Measurements from ENCODE around the gene C6orf52.
"Not testable (repeated sequence)": the region's sequence is repeated elsewhere in the genome, so short reads cannot be mapped to it uniquely, and the experiment has no call there.

C6orf52 gene

DNA sequence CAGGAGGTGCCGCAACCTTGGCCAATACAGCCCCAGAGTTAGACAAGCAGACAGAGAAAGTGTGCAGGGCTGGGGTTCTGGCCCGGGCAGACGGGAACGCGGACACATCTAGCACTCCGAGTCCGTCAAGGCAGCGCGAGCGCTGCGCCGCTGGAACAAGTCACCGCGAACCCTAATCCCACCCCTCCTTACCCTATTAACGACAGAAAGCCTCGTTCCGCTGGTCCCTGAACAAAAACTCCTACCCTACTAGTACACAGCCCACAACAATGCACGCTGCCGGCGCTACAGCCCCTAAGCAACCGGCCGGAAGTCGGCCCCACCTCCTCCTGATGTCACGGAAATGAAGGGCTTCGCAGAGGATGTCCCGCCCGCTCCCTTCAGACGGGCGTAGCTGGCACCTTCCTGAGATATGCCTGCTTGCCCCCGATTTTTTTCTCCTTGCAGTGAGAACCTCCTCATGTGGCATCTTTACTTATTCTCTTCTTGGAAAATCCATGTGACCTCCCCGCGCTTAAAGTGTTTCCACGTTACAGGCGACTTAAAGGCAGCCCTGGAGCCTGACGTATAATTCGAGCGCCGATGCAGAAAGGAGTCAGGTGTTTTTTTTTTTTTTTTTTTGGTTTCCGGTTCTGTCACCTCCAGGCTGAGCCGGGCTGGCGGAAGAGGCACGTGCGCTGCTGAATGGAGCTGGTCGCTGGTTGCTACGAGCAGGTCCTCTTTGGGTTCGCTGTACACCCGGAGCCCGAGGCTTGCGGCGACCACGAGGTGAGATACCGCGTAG is at the start of gene C6orf52, which contains the start of gene PAK1IP1:
TSS of gene C6orf52 (minus strand) at position 315 of the 784 bp plus-strand sequence. CDS start 7,066 bp downstream, outside the sequence.
TSS of gene PAK1IP1 (plus strand) at position 671 of the 784 bp plus-strand sequence. CDS start at position 685, 14 bp downstream.
- peak; percentile 94 to 95 for ATAC-seq

- ATAC-seq, result no peak
Measured at GRCh38 chr6:10743515-10743914, 49.1 kb upstream of the C6orf52 start.

GRCh38 chr6:10742251-10742650 is 47.8 kb upstream of the C6orf52 start:
- no peak for ATAC-seq

- ATAC-seq, result not testable (repeated sequence)
Measured at GRCh38 chr6:10741643-10742042, 47.2 kb upstream of the C6orf52 start.

DNA sequence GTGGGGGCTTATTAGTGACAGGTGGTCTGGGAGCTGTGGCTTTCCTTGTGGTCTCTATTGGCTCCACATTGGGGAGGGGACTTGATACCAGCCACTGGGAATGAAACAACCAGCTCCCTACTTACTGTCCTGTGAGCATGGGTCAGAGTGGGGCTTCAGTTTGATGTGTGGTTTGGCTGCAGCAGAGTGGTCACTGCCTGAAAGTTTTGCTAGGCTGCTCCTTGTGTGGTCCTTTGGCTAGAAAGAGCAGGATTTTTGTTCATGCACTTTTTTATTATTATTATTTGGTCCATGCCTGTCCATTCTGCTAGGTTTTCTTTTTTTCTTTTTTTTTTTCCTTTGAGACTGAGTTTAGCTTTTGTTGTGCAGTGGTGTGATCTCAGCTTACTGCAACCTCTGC is 45.6 kb upstream of the C6orf52 start:
- no peak for ATAC-seq

DNA sequence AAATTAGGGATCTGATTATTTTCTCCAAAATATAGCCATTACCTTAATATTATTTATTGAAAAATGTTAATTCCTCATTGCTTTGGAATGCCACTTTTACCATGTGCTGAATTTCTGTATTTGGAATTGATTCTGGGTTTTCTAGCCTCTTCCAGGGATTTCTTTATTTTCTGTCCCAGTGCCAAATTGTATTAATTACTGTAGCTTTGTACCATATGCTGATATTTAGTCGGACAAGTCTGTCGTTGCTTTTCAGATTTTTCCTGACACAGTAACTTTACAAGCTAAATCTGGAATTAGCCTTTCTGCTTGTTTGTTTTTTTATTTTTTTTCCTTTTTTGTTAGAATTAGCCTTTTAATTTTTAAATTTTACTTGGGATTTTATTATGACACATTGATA is 42.3 kb upstream of the C6orf52 start:
- ATAC-seq, result no peak

DNA sequence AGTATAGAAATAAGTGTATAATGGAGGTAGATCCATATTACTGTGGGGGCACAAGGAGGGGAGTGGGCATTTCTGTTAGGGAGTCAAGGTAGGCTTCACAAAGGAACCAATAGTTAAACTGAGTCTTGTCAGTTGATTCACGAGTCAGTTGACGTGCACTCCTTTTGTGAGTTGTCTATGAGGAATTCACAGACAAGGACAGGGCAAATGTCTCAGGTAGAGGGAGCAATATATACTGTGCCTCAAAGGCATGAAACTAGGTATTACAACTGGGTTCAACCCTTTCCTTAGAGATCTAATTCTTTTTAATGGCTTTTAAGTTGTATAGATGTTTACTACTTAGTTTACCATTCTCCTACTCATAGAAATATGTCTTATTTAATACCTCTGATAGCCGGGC is 39.4 kb upstream of the C6orf52 start:
- ATAC-seq, result no peak

GRCh38 chr6:10733151-10733715 is 38.8 kb upstream of the C6orf52 start:
- no peak for ATAC-seq

GRCh38 chr6:10730254-10730653 is 35.8 kb upstream of the C6orf52 start:
- no peak for ATAC-seq

GRCh38 chr6:10725716-10726115 is 31.3 kb upstream of the C6orf52 start:
- no peak for ATAC-seq

DNA sequence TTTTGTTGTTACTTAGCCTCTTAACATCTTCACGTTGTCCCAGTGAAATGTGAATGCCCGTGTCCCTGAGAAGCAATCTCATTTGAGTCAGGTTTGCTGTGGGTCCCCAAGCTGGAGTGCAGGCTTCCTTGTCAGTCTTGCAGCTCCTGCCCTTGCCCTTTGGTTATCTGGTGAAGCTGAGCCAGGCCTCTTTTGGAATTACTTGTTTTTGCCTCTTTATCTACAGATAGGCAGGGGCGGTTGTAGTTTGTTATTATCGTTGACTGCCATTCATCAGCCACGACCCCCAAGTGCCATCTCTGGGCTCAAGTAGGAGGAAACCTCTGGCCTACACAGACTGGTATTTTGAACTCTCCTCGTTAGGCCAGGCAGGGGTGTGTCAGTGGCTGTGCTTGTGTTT is 30.6 kb upstream of the C6orf52 start:
- ATAC-seq, result no peak

DNA sequence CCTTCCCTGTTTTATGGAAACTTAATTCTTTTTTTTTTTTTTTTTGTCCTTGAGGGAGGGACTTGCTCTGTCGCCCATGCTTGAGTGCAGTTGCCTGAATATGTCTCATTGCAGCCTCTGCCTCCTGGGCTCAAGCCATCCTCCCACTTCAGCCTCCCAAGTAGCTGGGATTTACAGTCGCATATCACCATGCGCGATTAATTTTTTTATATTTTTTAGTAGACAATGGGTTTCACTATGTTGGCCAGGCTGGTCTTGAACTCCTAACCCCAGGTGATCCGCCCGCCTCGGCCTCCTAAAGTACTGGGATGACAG is 29.1 kb upstream of the C6orf52 start:
- ATAC-seq, result no peak

DNA sequence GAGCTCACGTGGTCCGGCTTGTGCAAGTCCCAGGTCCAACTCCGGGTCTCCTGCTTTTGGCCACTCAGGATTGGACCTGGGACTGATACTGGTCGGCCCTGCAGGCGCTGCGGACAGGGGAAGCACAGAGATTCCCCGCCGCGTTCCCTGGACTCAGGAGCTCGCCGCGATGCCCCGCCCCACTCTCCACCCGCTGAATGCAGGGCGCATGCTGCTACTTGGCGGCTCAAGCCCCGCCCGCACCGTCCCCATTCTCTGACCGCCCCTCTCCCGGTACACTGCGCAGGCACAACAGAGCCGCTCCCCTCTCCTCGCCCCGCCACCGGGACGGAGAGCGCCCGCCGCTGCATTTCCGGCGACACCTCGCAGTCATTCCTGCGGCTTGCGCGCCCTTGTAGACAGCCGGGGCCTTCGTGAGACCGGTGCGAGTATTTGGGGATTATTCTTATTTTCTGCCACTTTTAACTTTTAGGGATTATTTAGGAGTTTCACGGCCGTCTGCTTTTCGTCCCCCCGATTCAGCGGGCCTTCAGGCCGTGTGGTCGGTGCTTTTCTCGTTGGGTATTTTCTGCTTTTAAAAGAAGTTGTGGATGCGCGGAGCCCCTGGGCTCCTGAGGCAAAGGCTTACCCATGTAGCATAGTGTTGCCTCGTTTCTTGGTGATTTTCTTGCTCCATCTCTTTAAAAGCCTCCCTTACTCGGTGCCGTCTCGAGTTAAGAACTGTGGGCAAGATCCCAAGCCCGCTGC is 28.6 kb upstream of the C6orf52 start, which contains the start of gene TMEM14C:
TSS of gene TMEM14C (plus strand) at position 251 of the 747 bp plus-strand sequence. CDS start 1,544 bp downstream, outside the sequence.
- peak; percentile 97 to 98 for ATAC-seq

- no peak for ATAC-seq
Measured at GRCh38 chr6:10722570-10722819, 28.1 kb upstream of the C6orf52 start.

- ATAC-seq, result no peak
Measured at GRCh38 chr6:10721850-10722569, 27.6 kb upstream of the C6orf52 start.

DNA sequence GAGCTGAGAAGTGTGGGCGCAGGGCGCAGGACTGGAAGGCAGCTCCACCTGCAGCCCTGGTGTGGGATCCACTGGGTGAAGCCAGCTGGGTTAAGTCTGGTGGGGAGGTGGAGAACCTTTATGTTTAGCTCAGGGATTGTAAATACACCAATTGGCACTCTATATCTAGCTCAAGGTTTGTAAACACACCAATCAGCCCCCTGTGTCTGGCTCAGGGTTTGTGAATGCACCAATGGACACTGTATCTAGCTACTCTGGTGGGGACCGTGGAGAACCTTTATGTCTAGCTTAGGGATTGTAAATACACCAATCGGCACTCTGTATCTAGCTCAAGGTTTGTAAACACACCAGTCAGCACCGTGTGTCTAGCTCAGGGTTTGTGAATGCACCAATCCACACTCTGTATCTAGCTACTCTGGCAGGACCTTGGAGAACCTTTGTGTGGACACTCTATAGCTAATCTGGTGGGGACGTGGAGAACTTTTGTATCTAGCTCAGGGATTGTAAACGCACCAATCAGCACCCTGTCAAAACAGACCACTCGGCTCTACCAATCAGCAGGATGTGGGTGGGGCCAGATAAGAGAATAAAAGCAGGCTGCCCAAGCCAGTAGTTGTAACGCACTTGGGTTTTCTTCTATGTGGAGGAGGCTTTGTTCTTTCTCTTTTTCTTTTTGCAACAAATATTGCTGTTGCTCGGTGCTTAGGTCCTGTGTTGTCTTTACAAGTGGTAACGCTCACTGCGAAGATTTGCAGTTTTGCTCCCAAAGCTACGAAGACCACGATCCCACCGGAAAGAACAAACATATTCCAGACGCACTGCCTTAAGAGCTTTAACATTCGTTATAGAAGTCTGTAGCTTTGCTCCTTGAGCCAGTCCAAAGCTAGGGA is 26.8 kb upstream of the C6orf52 start:
- not testable (repeated sequence) for ATAC-seq

DNA sequence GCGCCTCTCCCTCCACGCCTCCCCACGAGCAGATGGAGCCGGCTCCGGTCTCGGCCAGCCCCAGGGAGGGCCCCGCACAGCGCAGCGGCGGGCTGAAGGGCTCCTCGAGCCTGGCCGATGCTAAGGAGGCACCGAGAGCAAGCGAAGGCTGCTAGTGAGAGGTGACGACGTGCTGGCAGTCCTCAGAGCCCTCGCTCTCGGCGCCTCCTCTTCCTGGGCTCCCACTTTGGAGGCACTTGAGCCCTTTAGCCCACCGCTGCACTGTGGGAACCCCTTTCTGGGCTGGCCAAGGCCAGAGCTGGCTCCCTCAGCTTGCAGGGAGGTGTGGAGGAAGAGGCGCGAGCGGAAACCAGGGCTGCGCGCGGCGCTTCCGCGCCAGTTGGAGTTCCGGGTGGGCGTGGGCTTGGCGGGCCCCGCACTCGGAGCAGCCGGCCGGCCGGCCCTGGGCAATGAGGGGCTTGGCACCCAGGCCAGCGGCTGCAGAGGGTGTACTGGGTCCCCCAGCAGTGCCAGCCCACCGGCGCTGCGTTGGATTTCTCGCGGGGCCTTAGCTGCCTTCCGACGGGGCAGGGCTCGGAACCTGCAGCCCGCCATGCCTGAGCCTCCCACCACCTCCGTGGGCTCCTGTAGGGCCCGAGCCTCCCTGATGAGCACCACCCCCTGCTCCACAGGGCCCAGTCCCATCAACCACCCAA is 26.0 kb upstream of the C6orf52 start:
- peak; percentile 27 to 31 for ATAC-seq

DNA sequence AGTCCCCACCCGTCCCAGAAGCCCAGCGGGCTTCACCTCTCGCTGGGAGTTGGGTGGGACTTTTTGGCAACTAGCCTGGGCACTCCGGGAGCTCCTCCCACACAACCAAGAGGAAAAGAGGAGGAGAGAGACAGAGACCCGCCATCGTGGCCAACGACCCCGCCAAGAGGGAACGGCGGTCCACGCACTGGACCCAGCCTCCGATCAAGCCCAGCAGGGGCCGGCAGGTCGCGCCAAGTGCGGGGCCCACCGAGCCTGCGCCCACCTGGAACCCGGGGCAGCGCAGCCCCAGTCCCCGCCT is 25.5 kb upstream of the C6orf52 start:
- no peak for ATAC-seq

- no peak for ATAC-seq
Measured at GRCh38 chr6:10719296-10719963, 25.0 kb upstream of the C6orf52 start.

DNA sequence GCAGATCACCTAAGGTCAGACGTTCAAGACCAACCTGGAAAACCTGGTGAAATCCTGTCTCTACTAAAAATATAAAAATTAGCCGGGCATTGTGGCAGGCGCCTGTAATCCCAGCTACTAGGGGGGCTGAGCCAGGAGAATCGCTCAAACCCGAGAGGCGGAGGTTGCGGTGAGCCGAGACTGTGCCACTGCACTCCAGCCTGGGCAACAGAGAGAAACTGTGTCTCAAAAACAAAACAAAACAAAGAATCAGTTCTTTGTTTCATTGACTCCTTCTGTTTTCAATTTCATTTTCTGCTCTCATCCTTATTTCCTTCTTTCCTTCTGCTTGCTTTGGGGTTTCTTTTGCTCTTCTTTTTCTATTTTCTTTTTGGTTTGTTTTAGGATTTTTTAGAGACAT is 19.5 kb upstream of the C6orf52 start:
- no peak for ATAC-seq

DNA sequence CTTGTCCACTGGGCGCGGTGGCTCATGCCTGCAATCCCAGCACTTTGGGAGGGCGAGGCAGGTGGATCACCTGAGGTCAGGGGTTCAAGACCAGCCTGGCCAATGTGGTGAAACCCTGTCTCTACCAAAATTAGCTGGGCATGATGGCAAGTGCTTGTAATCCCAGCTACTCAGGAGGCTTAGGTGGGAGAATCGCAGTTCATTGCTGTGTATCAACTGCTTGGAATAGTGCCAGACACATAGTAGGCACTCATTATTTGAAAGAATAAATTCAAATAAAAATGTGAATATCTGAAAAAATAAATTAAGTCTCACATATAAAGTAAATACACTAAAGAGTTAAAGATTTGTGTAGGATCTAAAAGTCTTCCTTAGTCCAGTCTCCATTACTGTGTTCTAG is 2.2 kb upstream of the C6orf52 start:
- no peak for ATAC-seq
